ENCODE measurements around the gene WDFY4.

The WDFY4 gene

GRCh38 chr10:48765527-48765926 lies 80.9 kb downstream of the WDFY4 start:
- Mint-ChIP-seq H3K4me3 (no peak overlapping the region), H3K27ac (no peak overlapping the region), H3K36me3 (ENCODE audit: low read depth) (no peaks in the 10 kb centered on the region), H3K4me1 (peaks cover 14% of the 10 kb centered on the region), H3K27me3 (ENCODE audit: low read depth, poor library complexity) (peaks cover 17% of the 10 kb centered on the region), H3K9me3 (no peaks in the 10 kb centered on the region)
- no peak for TF ChIP-seq CTCF (IDR thresholded peaks at IDR 0.05)
- no peak for DNase-seq

GRCh38 chr10:48767373-48768143 lies 82.9 kb downstream of the WDFY4 start:
- Mint-ChIP-seq H3K27me3 (ENCODE audit: low read depth, poor library complexity) (peaks cover 15% of the 10 kb centered on the region), H3K9me3 (no peaks in the 10 kb centered on the region), H3K4me3 (no peak overlapping the region), H3K36me3 (ENCODE audit: low read depth) (no peaks in the 10 kb centered on the region), H3K4me1 (peaks cover 14% of the 10 kb centered on the region), H3K27ac (no peak overlapping the region)
- no peak for TF ChIP-seq CTCF (IDR thresholded peaks at IDR 0.05)
- DNase-seq, result no peak

GRCh38 chr10:48768144-48768766 lies 83.6 kb downstream of the WDFY4 start:
- Mint-ChIP-seq H3K27ac (no peak overlapping the region), H3K4me1 (peaks cover 14% of the 10 kb centered on the region), H3K4me3 (no peak overlapping the region), H3K9me3 (no peaks in the 10 kb centered on the region), H3K36me3 (ENCODE audit: low read depth) (no peaks in the 10 kb centered on the region), H3K27me3 (ENCODE audit: low read depth, poor library complexity) (peaks cover 15% of the 10 kb centered on the region)
- DNase-seq, result no peak
- TF ChIP-seq CTCF (IDR thresholded peaks at IDR 0.05), result no peak

- Mint-ChIP-seq H3K9me3 (no peaks in the 10 kb centered on the region), H3K27me3 (ENCODE audit: low read depth, poor library complexity) (peaks cover 15% of the 10 kb centered on the region), H3K4me3 (no peak overlapping the region), H3K27ac (no peak overlapping the region), H3K4me1 (peaks cover 14% of the 10 kb centered on the region), H3K36me3 (ENCODE audit: low read depth) (no peaks in the 10 kb centered on the region)
- DNase-seq, result no peak
- TF ChIP-seq CTCF (IDR thresholded peaks at IDR 0.05), result no peak
These were observed 84.3 kb downstream of the WDFY4 start for GRCh38 chr10:48768926-48769325.

GRCh38 chr10:48769706-48770435 lies 85.2 kb downstream of the WDFY4 start:
- H3K4me1 Mint-ChIP-seq, result peaks cover 14% of the 10 kb centered on the region
- H3K9me3 Mint-ChIP-seq, result no peaks in the 10 kb centered on the region
- H3K4me3 Mint-ChIP-seq, result no peak overlapping the region
- H3K27ac Mint-ChIP-seq, result no peak overlapping the region
- TF ChIP-seq CTCF (IDR thresholded peaks at IDR 0.05), result no peak
- DNase-seq, result no peak
- H3K27me3 Mint-ChIP-seq (ENCODE audit: low read depth, poor library complexity), result peaks cover 9% of the 10 kb centered on the region
- no peaks in the 10 kb centered on the region for H3K36me3 Mint-ChIP-seq (ENCODE audit: low read depth)
